Colonic mucosa (tissue), 4 donors: Measurements from ENCODE around the gene RENBP. TPM values are rescaled to one million over a fixed set of nuclear protein-coding genes. Genes with fewer than 3 reads are reported as not detected.

ENCODE experiments used
- DNase-seq: peaks from one replicate; pipeline ENCODE4 v3.0.0-alpha.2; 2020
- H3K27ac ChIP-seq: fragments of 200-600 bp; one replicate; pipeline ENCODE4 v1.8.0; 2021
- H3K27me3 ChIP-seq: fragments of 200-600 bp; one replicate; pipeline ENCODE4 v1.8.0; 2021
- H3K36me3 ChIP-seq: fragments of 200-600 bp; one replicate; pipeline ENCODE4 v1.8.0; 2021
- H3K4me1 ChIP-seq: fragments of 200-600 bp; one replicate; pipeline ENCODE4 v1.8.0; 2021; ENCODE audit warnings: mild to moderate bottlenecking
- H3K4me3 ChIP-seq: fragments of 200-600 bp; one replicate; pipeline ENCODE4 v1.8.0; 2021
- H3K9ac ChIP-seq, 2 donors: one replicate each; pipeline ENCODE4 v1.7.0; 2013; ENCODE audit warnings: control low read depth in 2 of 2, low read depth in 2 of 2, low read length in 2 of 2
- H3K9me3 ChIP-seq: fragments of 200-600 bp; one replicate; pipeline ENCODE4 v1.8.0; 2021
- CTCF ChIP-seq: fragments of 200-600 bp; IDR thresholded peaks from one replicate; pipeline ENCODE4 v1.8.0; 2022; ENCODE audit warnings: antibody characterized with exemption, mild to moderate bottlenecking
- intact Hi-C: fragments of 100-400 bp; cut with DNase I; formaldehyde crosslinking; loops from one replicate; pipeline ENCODE4 v1.14.1; 2022
- total RNA-seq, 2 donors: library from RNA; stranded (reverse); fragmentation: NEBNext Ultra II Directional in 1 of 2; extraction: Animal tissue kit (Norgen Biotek cat#: 25700) in 1 of 2; gene quantifications; one replicate each; pipeline ENCODE4 v1.2.1, GENCODE V29; 2021
- donor health status: healthy.
- donor health status: DM: no; HTN: no; CAD: no.
- donor health status: DM: no; HTN: no; CAD: no.

The RENBP gene
- total RNA-seq, 2 donors from 2014 or later: 3.3 to 5.0 TPM

GRCh38 chrX:153989973-153990655 is 45.7 kb upstream of the RENBP start:
- H3K9me3 ChIP-seq: no peaks in the 10 kb centered on the region
- H3K4me3 ChIP-seq: no peak overlapping the region
- TF ChIP-seq CTCF: no peak
- H3K27me3 ChIP-seq: peaks cover 7% of the 10 kb centered on the region
- no peak for DNase-seq
- no peaks in the 10 kb centered on the region for H3K36me3 ChIP-seq
- no peak overlapping the region for H3K9ac ChIP-seq
- intact Hi-C loops: no loop called here
- H3K4me1 ChIP-seq: no peaks in the 10 kb centered on the region
- H3K27ac ChIP-seq: no peak overlapping the region

- Histone ChIP-seq H3K4me1 (no peaks in the 10 kb centered on the region), H3K36me3 (no peaks in the 10 kb centered on the region), H3K27me3 (peaks cover 7% of the 10 kb centered on the region), H3K9me3 (no peaks in the 10 kb centered on the region), H3K27ac (no peak overlapping the region), H3K4me3 (no peak overlapping the region), H3K9ac (no peak overlapping the region)
- TF ChIP-seq CTCF: no peak
- DNase-seq: no peak
- intact Hi-C loops: no loop called here
Measured at GRCh38 chrX:153988493-153988892, 44.0 kb upstream of the RENBP start.

- peak overlapping the region; percentile 29 for H3K27ac ChIP-seq
- no peaks in the 10 kb centered on the region for H3K36me3 ChIP-seq
- H3K9me3 ChIP-seq: no peaks in the 10 kb centered on the region
- no peak overlapping the region for H3K4me3 ChIP-seq
- no peaks in the 10 kb centered on the region for H3K4me1 ChIP-seq
- intact Hi-C loops: no loop called here
- no peak overlapping the region for H3K9ac ChIP-seq
- H3K27me3 ChIP-seq: no peaks in the 10 kb centered on the region
- TF ChIP-seq CTCF: no peak
- DNase-seq: no peak
Measured at GRCh38 chrX:153984351-153985178, 40.1 kb upstream of the RENBP start.

GRCh38 chrX:153983321-153983801 is 38.9 kb upstream of the RENBP start:
- intact Hi-C loops: no loop called here
- H3K27ac ChIP-seq: no peak overlapping the region
- H3K9ac ChIP-seq: peak overlapping the region in 1 of 2 donors; percentile 26
- TF ChIP-seq CTCF: no peak
- H3K9me3 ChIP-seq: no peaks in the 10 kb centered on the region
- DNase-seq: no peak
- no peaks in the 10 kb centered on the region for H3K27me3 ChIP-seq
- H3K4me1 ChIP-seq: no peaks in the 10 kb centered on the region
- H3K4me3 ChIP-seq: no peak overlapping the region
- H3K36me3 ChIP-seq: no peaks in the 10 kb centered on the region

- no peak for TF ChIP-seq CTCF
- Histone ChIP-seq H3K27me3 (no peaks in the 10 kb centered on the region), H3K9me3 (no peaks in the 10 kb centered on the region), H3K4me3 (no peak overlapping the region), H3K27ac (peak overlapping the region; percentile 27), H3K9ac (no peak overlapping the region), H3K36me3 (no peaks in the 10 kb centered on the region), H3K4me1 (no peaks in the 10 kb centered on the region)
- DNase-seq: no peak
- intact Hi-C loops: no loop called here
Measured at GRCh38 chrX:153981771-153982533, 37.5 kb upstream of the RENBP start.
